GM13977 (cell line): ENCODE measurements around the gene SUSD6.

Experiments
- DNase-seq: peaks from one replicate; pipeline ENCODE4 v3.0.0; 2012; ENCODE audit warnings: low spot score
- CTCF ChIP-seq: IDR thresholded peaks from 2 replicates; pipeline ENCODE4 v1.5.1; 2012; ENCODE audit warnings: mild to moderate bottlenecking, control low read depth; ENCODE audit not compliant: insufficient read depth; ENCODE audit errors: extremely low read depth, missing control alignments
- in situ Hi-C: fragments of 300-500 bp; cut with MboI; formaldehyde crosslinking; loops from one replicate; pipeline ENCODE4 v1.12.0; 2022; ENCODE audit warnings: low sequenced_read_pairs, low pct_unique_long_range_greater_than_20kb, mixed read lengths, inconsistent platforms; ENCODE audit not compliant: unreplicated experiment

SUSD6 gene

GRCh38 chr14:69699748-69700303, 88.4 kb downstream of the SUSD6 start:
- no peak for TF ChIP-seq CTCF
- no peak for DNase-seq
- in situ Hi-C loops = loop anchor here (25.0 kb wide), 1 partner anchor 463 kb away; no protein-coding TSS in a partner anchor

- in situ Hi-C loops = loop anchor here (25.0 kb wide), 1 partner anchor 463 kb away; no protein-coding TSS in a partner anchor
- no peak for DNase-seq
- no peak for TF ChIP-seq CTCF
These were observed 89.2 kb downstream of the SUSD6 start for GRCh38 chr14:69700575-69700974.

- no peak for TF ChIP-seq CTCF
- in situ Hi-C loops = loop anchor here (25.0 kb wide), 1 partner anchor 464 kb away; no protein-coding TSS in a partner anchor
- no peak for DNase-seq
These were observed 89.9 kb downstream of the SUSD6 start for GRCh38 chr14:69701291-69701690.

GRCh38 chr14:69701857-69702256, 90.5 kb downstream of the SUSD6 start:
- no peak for DNase-seq
- in situ Hi-C loops = loop anchor here (25.0 kb wide), 1 partner anchor 465 kb away; no protein-coding TSS in a partner anchor
- no peak for TF ChIP-seq CTCF

- no peak for TF ChIP-seq CTCF
- in situ Hi-C loops = loop anchor here (25.0 kb wide), 1 partner anchor 466 kb away; no protein-coding TSS in a partner anchor
- DNase-seq = no peak
These were observed 91.9 kb downstream of the SUSD6 start for GRCh38 chr14:69703047-69704039.

GRCh38 chr14:69704319-69704718, 92.9 kb downstream of the SUSD6 start:
- no peak for DNase-seq
- in situ Hi-C loops = loop anchor here (25.0 kb wide), 1 partner anchor 467 kb away; no protein-coding TSS in a partner anchor
- TF ChIP-seq CTCF = no peak
